ENCODE results near the gene TSPOAP1. TPM values are rescaled to one million over a fixed set of nuclear protein-coding genes. Genes with fewer than 3 reads are reported as not detected.

TSPOAP1 gene
- total and polyA plus RNA-seq, 10 of the 15 experiments (the other 5 are each of a cell fraction or from before 2014, with no cell fraction given): 0.58 to 16.4 (median 4.2) TPM; not detected in 1

DNA sequence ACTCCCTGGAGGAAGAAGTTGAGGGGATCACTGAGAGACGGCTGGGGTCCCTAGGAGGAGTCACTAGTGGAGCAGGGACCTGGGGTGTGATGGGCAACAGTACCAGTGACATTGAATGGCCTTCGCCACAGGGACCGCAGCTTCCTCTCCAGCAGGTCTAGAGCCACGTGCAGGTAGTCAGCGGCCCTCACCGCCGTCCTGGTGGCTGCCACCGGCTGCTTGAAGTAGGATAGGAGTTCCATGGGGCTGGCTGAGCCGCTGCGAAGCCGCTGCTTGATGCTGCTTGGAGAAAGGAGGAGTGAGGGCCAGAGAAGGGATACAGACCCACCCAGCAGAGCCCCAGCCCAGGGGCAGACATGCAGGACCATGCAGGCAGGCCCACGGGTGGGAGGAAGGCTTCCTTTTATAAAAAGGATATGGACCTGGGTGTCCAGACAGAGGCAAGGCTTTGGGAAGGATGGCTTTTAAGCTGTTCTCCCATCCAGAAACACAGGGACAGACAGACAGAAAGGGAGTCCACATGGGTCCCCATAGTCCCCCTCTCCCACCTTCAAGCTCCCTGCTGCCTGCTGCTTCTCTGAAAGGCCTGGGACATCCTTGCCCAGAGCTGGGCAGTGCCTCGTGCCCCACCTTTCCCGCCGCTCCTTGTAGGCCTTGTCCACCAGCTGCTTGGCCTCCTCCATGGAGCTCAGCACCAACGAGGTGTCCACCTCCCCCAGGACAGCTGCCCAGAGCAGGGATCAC is 48.7 kb downstream of the TSPOAP1 start:
- CTCF ChIA-PET: interaction anchor here (1.0 kb wide), 1 partner anchor 30 kb away, joined by 4 read pairs; no protein-coding TSS in a partner anchor
- Histone ChIP-seq H2AFZ (ENCODE audit: control insufficient read depth, low read depth, low read length) (no peak overlapping the region), H3K27me3 (replicated peaks in 1 of 2; ENCODE audit: control insufficient read depth in 2 of 2, insufficient read depth in 2 of 2, low read length in 1 of 2) (no peaks in the 10 kb centered on the region; a peak in 1 of 4 replicates), H3K9me3 (replicated peaks; ENCODE audit: control insufficient read depth, insufficient read depth, low read length) (no peaks in the 10 kb centered on the region), H3K79me2 (ENCODE audit: control insufficient read depth, insufficient read depth, low read length) (no peaks in the 10 kb centered on the region), H3K4me2 (ENCODE audit: control insufficient read depth, insufficient read depth) (no peak overlapping the region), H4K20me1 (ENCODE audit: control insufficient read depth, insufficient read depth) (no peaks in the 10 kb centered on the region), H3K36me3 (ENCODE audit: control insufficient read depth in 2 of 2, insufficient read depth in 2 of 2, low read length in 1 of 2) (no peaks in the 10 kb centered on the region), H3K4me1 (ENCODE audit: control insufficient read depth, insufficient read depth, low read length) (no peaks in the 10 kb centered on the region), H3K27ac (ENCODE audit: control insufficient read depth, insufficient read depth) (no peak overlapping the region), H3K4me3 (no peak overlapping the region), H3K9ac (ENCODE audit: control insufficient read depth, insufficient read depth, low read length) (no peak overlapping the region)
- no TSS peak for BruUV-seq (replicated peaks)
- SMC1A ChIA-PET (ENCODE audit: uncharacterized antibody, unreplicated experiment): interaction anchor here (1.5 kb wide), 1 partner anchor 168 kb away, joined by 4 read pairs; no protein-coding TSS in a partner anchor
- intact Hi-C loops (cut with micrococcal nuclease; ENCODE audit: unreplicated experiment): no loop called here
- DNase-seq (ENCODE audit: low read depth, low spot score): no peak
- in situ Hi-C loops (cut with MboI): no loop called here
- 33% methylated on average over 16 of the region's 16 CpGs for WGBS (ENCODE audit: insufficient coverage, insufficient replicate concordance, low lambda C conversion rate, missing lambda C conversion rate)
- RAD21 ChIA-PET (ENCODE audit: unreplicated experiment): no interaction called here
- FAIRE-seq: no peak
- POLR2A ChIA-PET: no interaction called here
- TF ChIP-seq, protein P1, sequence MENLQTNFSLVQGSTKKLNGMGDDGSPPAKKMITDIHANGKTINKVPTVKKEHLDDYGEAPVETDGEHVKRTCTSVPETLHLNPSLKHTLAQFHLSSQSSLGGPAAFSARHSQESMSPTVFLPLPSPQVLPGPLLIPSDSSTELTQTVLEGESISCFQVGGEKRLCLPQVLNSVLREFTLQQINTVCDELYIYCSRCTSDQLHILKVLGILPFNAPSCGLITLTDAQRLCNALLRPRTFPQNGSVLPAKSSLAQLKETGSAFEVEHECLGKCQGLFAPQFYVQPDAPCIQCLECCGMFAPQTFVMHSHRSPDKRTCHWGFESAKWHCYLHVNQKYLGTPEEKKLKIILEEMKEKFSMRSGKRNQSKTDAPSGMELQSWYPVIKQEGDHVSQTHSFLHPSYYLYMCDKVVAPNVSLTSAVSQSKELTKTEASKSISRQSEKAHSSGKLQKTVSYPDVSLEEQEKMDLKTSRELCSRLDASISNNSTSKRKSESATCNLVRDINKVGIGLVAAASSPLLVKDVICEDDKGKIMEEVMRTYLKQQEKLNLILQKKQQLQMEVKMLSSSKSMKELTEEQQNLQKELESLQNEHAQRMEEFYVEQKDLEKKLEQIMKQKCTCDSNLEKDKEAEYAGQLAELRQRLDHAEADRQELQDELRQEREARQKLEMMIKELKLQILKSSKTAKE (IDR thresholded peaks at IDR 0.05; ENCODE audit: low read depth, poor library complexity, severe bottlenecking): no peak
- TF ChIP-seq EGR1 (IDR thresholded peaks at IDR 0.05; ENCODE audit: borderline replicate concordance in 1 of 2, low read depth in 2 of 2, low read length in 2 of 2): no peak
- TF ChIP-seq DPF2 (IDR thresholded peaks at IDR 0.05): no peak
- TF ChIP-seq ZNF24 (IDR thresholded peaks at IDR 0.05): no peak
- no peak for TF ChIP-seq RUNX3 (IDR thresholded peaks at IDR 0.05; ENCODE audit: low read length)
- TF ChIP-seq ZNF622 (IDR thresholded peaks at IDR 0.05): no peak
- no peak for TF ChIP-seq KLF5 (IDR thresholded peaks at IDR 0.05; ENCODE audit: partially characterized antibody)
- TF ChIP-seq ZBTB33 (IDR thresholded peaks at IDR 0.05): no peak
- TF ChIP-seq, protein P2, sequence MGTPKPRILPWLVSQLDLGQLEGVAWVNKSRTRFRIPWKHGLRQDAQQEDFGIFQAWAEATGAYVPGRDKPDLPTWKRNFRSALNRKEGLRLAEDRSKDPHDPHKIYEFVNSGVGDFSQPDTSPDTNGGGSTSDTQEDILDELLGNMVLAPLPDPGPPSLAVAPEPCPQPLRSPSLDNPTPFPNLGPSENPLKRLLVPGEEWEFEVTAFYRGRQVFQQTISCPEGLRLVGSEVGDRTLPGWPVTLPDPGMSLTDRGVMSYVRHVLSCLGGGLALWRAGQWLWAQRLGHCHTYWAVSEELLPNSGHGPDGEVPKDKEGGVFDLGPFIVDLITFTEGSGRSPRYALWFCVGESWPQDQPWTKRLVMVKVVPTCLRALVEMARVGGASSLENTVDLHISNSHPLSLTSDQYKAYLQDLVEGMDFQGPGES (IDR thresholded peaks at IDR 0.05): no peak
- no peak for TF ChIP-seq CREM (IDR thresholded peaks at IDR 0.05; ENCODE audit: low read depth)
- no peak for TF ChIP-seq HCFC1 (IDR thresholded peaks at IDR 0.05; ENCODE audit: low read length)
- no peak for TF ChIP-seq SREBF2 (IDR thresholded peaks at IDR 0.05; ENCODE audit: low read length)
- TF ChIP-seq SPI1 (IDR thresholded peaks at IDR 0.05; ENCODE audit: borderline replicate concordance, insufficient read depth, low read depth, low read length): no peak
- no peak for TF ChIP-seq TARDBP (IDR thresholded peaks at IDR 0.05; ENCODE audit: borderline replicate concordance)
- no peak for TF ChIP-seq EP300 (IDR thresholded peaks at IDR 0.05; ENCODE audit: borderline replicate concordance in 1 of 2, control insufficient read depth in 1 of 2, low read depth in 2 of 2, low read length in 2 of 2)
- ATAC-seq: no peak

Measured in GM12878 (cell line).